Neuronal stem cell (in vitro differentiated cells): ENCODE results near the gene PDE9A.

ENCODE experiments used
- DNase-seq: peaks from one replicate; pipeline ENCODE4 v3.0.0-alpha.2; 2013; ENCODE audit warnings: low spot score
- H2AFZ ChIP-seq: one replicate; pipeline ENCODE4 v1.6.1; 2013; ENCODE audit warnings: mild to moderate bottlenecking, low read length, inconsistent platforms
- H2AK5ac ChIP-seq: 2 replicates; pipeline ENCODE4 v1.6.1; 2013; ENCODE audit warnings: low read depth, mild to moderate bottlenecking, inconsistent platforms, low read length, moderate library complexity, mixed read lengths
- H2BK120ac ChIP-seq: 2 replicates; pipeline ENCODE4 v1.6.1; 2013; ENCODE audit warnings: low read depth, mild to moderate bottlenecking, inconsistent platforms, low read length, moderate library complexity, mixed read lengths
- H2BK12ac ChIP-seq: one replicate; pipeline ENCODE4 v1.6.1; 2013; ENCODE audit warnings: low read length, inconsistent platforms
- H2BK15ac ChIP-seq: 2 replicates; pipeline ENCODE4 v1.6.1; 2013; ENCODE audit warnings: mild to moderate bottlenecking, low read length, inconsistent platforms, mixed read lengths
- H2BK5ac ChIP-seq: one replicate; pipeline ENCODE4 v1.6.1; 2013; ENCODE audit warnings: inconsistent platforms, mild to moderate bottlenecking, low read length, moderate library complexity
- H3K14ac ChIP-seq: one replicate; pipeline ENCODE4 v1.6.1; 2013; ENCODE audit warnings: low read length, inconsistent platforms
- H3K18ac ChIP-seq: 2 replicates; pipeline ENCODE4 v1.6.1; 2013; ENCODE audit warnings: low read length, inconsistent platforms
- H3K23ac ChIP-seq: 2 replicates; pipeline ENCODE4 v1.6.1; 2013; ENCODE audit warnings: low read depth, mild to moderate bottlenecking, mixed read lengths, low read length, inconsistent platforms; ENCODE audit not compliant: poor library complexity
- H3K27ac ChIP-seq: replicated peaks from 3 replicates; pipeline ENCODE4 v1.5.1; 2013; ENCODE audit warnings: low read length, inconsistent platforms
- H3K27me3 ChIP-seq, 3 experiments: 2 replicates each; pipeline ENCODE4 v1.6.1; 2013; ENCODE audit warnings: low read length in 3 of 3, mild to moderate bottlenecking in 2 of 3, inconsistent platforms in 1 of 3, low read depth in 1 of 3, mixed read lengths in 1 of 3, moderate library complexity in 1 of 3; ENCODE audit not compliant: control insufficient read depth in 3 of 3, insufficient read depth in 3 of 3
- H3K36me3 ChIP-seq, 2 donors: replicated peaks in 1 of 2; 2 replicates each; pipeline ENCODE4 v1.6.1; 2013; ENCODE audit warnings: low read length in 2 of 2; ENCODE audit not compliant: control insufficient read depth in 2 of 2, insufficient read depth in 2 of 2
- H3K4ac ChIP-seq: 2 replicates; pipeline ENCODE4 v1.6.1; 2013; ENCODE audit warnings: inconsistent platforms, mild to moderate bottlenecking, low read length, moderate library complexity
- H3K4me1 ChIP-seq, 2 donors: 1 replicate in 1 of 2; 2 replicates in 1 of 2; pipeline ENCODE4 v1.6.1; 2013; ENCODE audit warnings: low read length in 2 of 2, low read depth in 1 of 2; ENCODE audit not compliant: control insufficient read depth in 2 of 2, insufficient read depth in 1 of 2
- H3K4me2 ChIP-seq: one replicate; pipeline ENCODE4 v1.6.1; 2013; ENCODE audit warnings: mild to moderate bottlenecking, low read length, inconsistent platforms; ENCODE audit not compliant: insufficient read depth, poor library complexity, severe bottlenecking
- H3K4me3 ChIP-seq, 2 donors: 2 replicates each; pipeline ENCODE4 v1.5.1; 2013; ENCODE audit warnings: low read length in 2 of 2, mild to moderate bottlenecking in 2 of 2, inconsistent platforms in 1 of 2, moderate library complexity in 1 of 2
- H3K79me1 ChIP-seq: one replicate; pipeline ENCODE4 v1.6.1; 2013; ENCODE audit warnings: low read depth, mild to moderate bottlenecking, inconsistent platforms, low read length, moderate library complexity
- H3K9ac ChIP-seq: one replicate; pipeline ENCODE4 v1.6.1; 2013; ENCODE audit warnings: mild to moderate bottlenecking, low read depth, low read length, inconsistent platforms; ENCODE audit not compliant: poor library complexity
- H3K9me3 ChIP-seq, 2 donors: replicated peaks in 1 of 2; 2 replicates each; pipeline versions ENCODE3 to v1.6.1; 2013; ENCODE audit warnings: low read length in 2 of 2, mild to moderate bottlenecking in 2 of 2, inconsistent platforms in 1 of 2, low read depth in 1 of 2, mixed read lengths in 1 of 2, moderate library complexity in 1 of 2; ENCODE audit not compliant: control insufficient read depth in 2 of 2, insufficient read depth in 1 of 2
- H4K8ac ChIP-seq: one replicate; pipeline ENCODE4 v1.6.1; 2013; ENCODE audit warnings: low read depth, mild to moderate bottlenecking, inconsistent platforms, low read length, moderate library complexity
- H4K91ac ChIP-seq: one replicate; pipeline ENCODE4 v1.6.1; 2013; ENCODE audit warnings: low read length, low read depth, mild to moderate bottlenecking, inconsistent platforms; ENCODE audit not compliant: poor library complexity
- WGBS, 2 donors: extraction: QIAGEN DNeasy Blood & Tissue Kit; methylation state at CpG; one replicate each; pipeline ENCODE4 v1.1.7; 2013; ENCODE audit warnings: missing lambda C conversion rate in 2 of 2, mixed read lengths in 1 of 2; ENCODE audit not compliant: insufficient read length in 2 of 2, insufficient replicate concordance in 1 of 2; ENCODE audit errors: extremely low coverage in 2 of 2; 5-methylcytosine and 5-hydroxymethylcytosine counted together

Gene PDE9A

GRCh38 chr21:42764883-42765282 is 111.5 kb downstream of the PDE9A start:
- H2AK5ac ChIP-seq, result no peak overlapping the region
- no peak overlapping the region for H3K4me2 ChIP-seq
- H3K18ac ChIP-seq, result no peak overlapping the region
- no peak overlapping the region for H2BK120ac ChIP-seq
- DNase-seq, result no peak
- WGBS, 2 donors, result no CpG with 5 or more reads among the region's 1 CpG
- no peaks in the 10 kb centered on the region for H3K9me3 ChIP-seq
- H2AFZ ChIP-seq, result no peak overlapping the region
- no peak overlapping the region for H3K14ac ChIP-seq
- H3K4ac ChIP-seq, result no peak overlapping the region
- no peaks in the 10 kb centered on the region for H3K27me3 ChIP-seq
- no peak overlapping the region for H4K8ac ChIP-seq
- H3K9ac ChIP-seq, result no peak overlapping the region
- no peaks in the 10 kb centered on the region for H3K79me1 ChIP-seq
- no peak overlapping the region for H3K27ac ChIP-seq
- H2BK15ac ChIP-seq, result no peak overlapping the region
- H3K4me1 ChIP-seq, result no peaks in the 10 kb centered on the region
- H3K4me3 ChIP-seq, result no peak overlapping the region
- H2BK12ac ChIP-seq, result no peak overlapping the region
- H3K36me3 ChIP-seq, result peaks cover 68 to 87% of the 10 kb centered on the region in 2 donors
- no peak overlapping the region for H4K91ac ChIP-seq
- no peak overlapping the region for H3K23ac ChIP-seq
- H2BK5ac ChIP-seq, result no peak overlapping the region

GRCh38 chr21:42765656-42766055 is 112.2 kb downstream of the PDE9A start:
- H2BK12ac ChIP-seq, result no peak overlapping the region
- H3K79me1 ChIP-seq, result no peaks in the 10 kb centered on the region
- no peak overlapping the region for H2BK120ac ChIP-seq
- H3K23ac ChIP-seq, result no peak overlapping the region
- no peak overlapping the region for H3K27ac ChIP-seq
- H3K27me3 ChIP-seq, result no peaks in the 10 kb centered on the region
- H3K9ac ChIP-seq, result no peak overlapping the region
- H2BK15ac ChIP-seq, result no peak overlapping the region
- no peak overlapping the region for H3K4me3 ChIP-seq
- H3K18ac ChIP-seq, result no peak overlapping the region
- H4K91ac ChIP-seq, result no peak overlapping the region
- peaks cover 69 to 94% of the 10 kb centered on the region in 2 donors for H3K36me3 ChIP-seq
- H3K4me2 ChIP-seq, result no peak overlapping the region
- no peak overlapping the region for H3K4ac ChIP-seq
- DNase-seq, result no peak
- no CpG with 5 or more reads among the region's 4 CpGs for WGBS, 2 donors
- no peak overlapping the region for H3K14ac ChIP-seq
- H2BK5ac ChIP-seq, result no peak overlapping the region
- H3K4me1 ChIP-seq, result no peaks in the 10 kb centered on the region
- H2AFZ ChIP-seq, result no peak overlapping the region
- no peak overlapping the region for H4K8ac ChIP-seq
- no peaks in the 10 kb centered on the region for H3K9me3 ChIP-seq
- H2AK5ac ChIP-seq, result no peak overlapping the region

GRCh38 chr21:42766739-42767560 is 113.5 kb downstream of the PDE9A start:
- H3K9ac ChIP-seq, result peak overlapping the region; percentile 47
- no peak overlapping the region for H2BK120ac ChIP-seq
- no peak overlapping the region for H4K8ac ChIP-seq
- no peaks in the 10 kb centered on the region for H3K27me3 ChIP-seq
- no peak overlapping the region for H2BK15ac ChIP-seq
- no peak overlapping the region for H3K14ac ChIP-seq
- H3K23ac ChIP-seq, result no peak overlapping the region
- no peaks in the 10 kb centered on the region for H3K9me3 ChIP-seq
- H3K4me1 ChIP-seq, result no peaks in the 10 kb centered on the region
- no peak overlapping the region for H3K27ac ChIP-seq
- no peak overlapping the region for H2AFZ ChIP-seq
- no peak overlapping the region for H4K91ac ChIP-seq
- H2BK12ac ChIP-seq, result no peak overlapping the region
- H2BK5ac ChIP-seq, result peak overlapping the region; percentile 18
- H3K4ac ChIP-seq, result no peak overlapping the region
- DNase-seq, result no peak
- peaks cover 67 to 94% of the 10 kb centered on the region in 2 donors for H3K36me3 ChIP-seq
- H3K4me2 ChIP-seq, result no peak overlapping the region
- WGBS, 2 donors, result no CpG with 5 or more reads among the region's 27 CpGs
- no peak overlapping the region for H3K4me3 ChIP-seq
- H3K79me1 ChIP-seq, result no peaks in the 10 kb centered on the region
- H3K18ac ChIP-seq, result no peak overlapping the region
- no peak overlapping the region for H2AK5ac ChIP-seq

DNA sequence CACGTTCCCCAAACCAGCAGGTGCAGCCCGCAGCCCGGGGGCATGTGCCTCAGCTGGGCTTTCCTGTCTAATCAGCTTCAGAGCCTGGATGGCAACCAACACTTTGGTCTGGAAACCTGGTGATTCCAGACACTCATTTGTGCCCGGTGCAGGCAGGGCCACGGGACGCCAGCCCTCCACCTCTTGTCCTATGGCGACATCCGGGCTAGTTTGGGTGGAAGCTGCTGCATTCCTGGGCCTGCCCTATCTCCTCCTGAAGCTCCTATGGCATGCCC is 114.1 kb downstream of the PDE9A start:
- no peak overlapping the region for H2BK120ac ChIP-seq
- no peak overlapping the region for H3K4me2 ChIP-seq
- H4K8ac ChIP-seq, result no peak overlapping the region
- no peaks in the 10 kb centered on the region for H3K4me1 ChIP-seq
- H3K9me3 ChIP-seq, result no peaks in the 10 kb centered on the region
- no CpG with 5 or more reads among the region's 8 CpGs for WGBS, 2 donors
- DNase-seq, result no peak
- H3K23ac ChIP-seq, result peak overlapping the region; percentile 25
- H3K27me3 ChIP-seq, result no peaks in the 10 kb centered on the region
- H2BK12ac ChIP-seq, result no peak overlapping the region
- no peak overlapping the region for H2AK5ac ChIP-seq
- H3K4me3 ChIP-seq, result no peak overlapping the region
- no peaks in the 10 kb centered on the region for H3K79me1 ChIP-seq
- peak overlapping the region; percentile 47 for H3K9ac ChIP-seq
- no peak overlapping the region for H2BK15ac ChIP-seq
- no peak overlapping the region for H3K4ac ChIP-seq
- no peak overlapping the region for H2AFZ ChIP-seq
- no peak overlapping the region for H4K91ac ChIP-seq
- no peak overlapping the region for H3K18ac ChIP-seq
- H3K14ac ChIP-seq, result no peak overlapping the region
- peaks cover 67 to 94% of the 10 kb centered on the region in 2 donors for H3K36me3 ChIP-seq
- no peak overlapping the region for H3K27ac ChIP-seq
- peak overlapping the region; percentile 18 for H2BK5ac ChIP-seq
